RWPE2 (cell line): ENCODE data around the gene MAP3K5.

Experiments used
- ATAC-seq: fragments of 200-7000 bp; cut with Tn5 transposase; 3 replicates; pipeline ENCODE4 v1.9.1; 2021; ENCODE audit warnings: low read depth
- DNase-seq: peaks from one replicate; pipeline ENCODE4 v3.0.0-alpha.2; 2020; ENCODE audit warnings: low spot score
- H3K27ac ChIP-seq: fragments of 450-650 bp; 2 replicates; pipeline ENCODE4 v1.5.1; 2017; ENCODE audit warnings: mild to moderate bottlenecking; ENCODE audit not compliant: poor library complexity, severe bottlenecking
- H3K27me3 ChIP-seq: fragments of 250-450 bp; sonication (Bioruptor Pico); 2 replicates; pipeline ENCODE4 v1.5.1; 2021; ENCODE audit warnings: mild to moderate bottlenecking, moderate library complexity; ENCODE audit not compliant: insufficient read depth, poor library complexity, severe bottlenecking
- H3K36me3 ChIP-seq: fragments of 250-450 bp; sonication (Bioruptor Pico); 2 replicates; pipeline ENCODE4 v1.5.1; 2020; ENCODE audit warnings: low read depth, mild to moderate bottlenecking, moderate library complexity
- H3K4me1 ChIP-seq: fragments of 250-450 bp; sonication (Bioruptor Pico); 2 replicates; pipeline ENCODE4 v1.5.1; 2021; ENCODE audit warnings: mild to moderate bottlenecking, moderate library complexity; ENCODE audit not compliant: insufficient read depth, poor library complexity, severe bottlenecking
- H3K4me3 ChIP-seq: fragments of 250-450 bp; sonication (Bioruptor Pico); 2 replicates; pipeline ENCODE4 v1.5.1; 2021; ENCODE audit warnings: mild to moderate bottlenecking, moderate library complexity; ENCODE audit not compliant: severe bottlenecking
- H3K9me3 ChIP-seq: fragments of 250-450 bp; sonication (Bioruptor Pico); 2 replicates; pipeline ENCODE4 v1.5.1; 2021; ENCODE audit warnings: mild to moderate bottlenecking, moderate library complexity; ENCODE audit not compliant: severe bottlenecking
- TF ChIP-seq, protein P1 (sequence below): fragments of 450-650 bp; IDR thresholded peaks from one replicate; pipeline ENCODE4 v1.5.1; 2017; ENCODE audit warnings: mild to moderate bottlenecking, moderate library complexity; ENCODE audit not compliant: poor library complexity, severe bottlenecking

Gene MAP3K5

DNA sequence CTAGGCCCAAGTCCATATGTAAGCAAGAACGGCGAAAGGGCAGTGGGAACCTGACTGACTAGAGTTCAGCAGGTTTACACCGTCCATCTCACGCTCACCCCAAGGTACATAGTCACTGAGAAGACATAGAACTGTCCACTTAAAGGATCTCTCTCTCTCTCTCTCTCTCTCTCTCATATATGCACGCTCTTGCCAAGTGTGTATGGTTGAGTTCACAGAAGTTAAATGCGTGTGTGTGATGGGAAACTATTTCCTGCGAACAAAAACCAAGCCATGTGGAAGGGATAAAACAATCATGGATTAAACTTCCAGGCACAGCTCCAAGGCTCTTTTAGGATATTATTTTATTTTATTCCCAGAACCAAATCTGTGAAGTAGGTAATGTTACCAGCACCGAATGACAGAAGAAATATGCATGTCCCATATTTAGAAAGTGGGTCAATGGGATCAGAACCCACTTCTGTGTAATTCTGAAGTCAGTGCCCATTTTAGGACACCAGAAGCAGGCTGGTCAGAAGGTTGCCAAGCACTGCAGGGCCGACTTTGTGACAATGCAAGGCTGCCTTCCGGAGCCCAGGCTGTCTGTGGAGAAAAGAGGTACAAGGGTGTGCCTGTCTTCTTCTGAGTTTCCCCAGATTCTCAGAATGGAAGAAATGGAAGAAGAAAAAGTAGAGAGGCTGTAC lies 192.8 kb downstream of the MAP3K5 start:
- DNase-seq (no peak), ATAC-seq (no peak)
- H3K27me3 ChIP-seq: no peaks in the 10 kb centered on the region
- H3K36me3 ChIP-seq: no peaks in the 10 kb centered on the region
- peaks cover under 1% of the 10 kb centered on the region for H3K4me1 ChIP-seq
- no peak overlapping the region for H3K27ac ChIP-seq
- H3K4me3 ChIP-seq: no peak overlapping the region
- TF ChIP-seq, protein P1, sequence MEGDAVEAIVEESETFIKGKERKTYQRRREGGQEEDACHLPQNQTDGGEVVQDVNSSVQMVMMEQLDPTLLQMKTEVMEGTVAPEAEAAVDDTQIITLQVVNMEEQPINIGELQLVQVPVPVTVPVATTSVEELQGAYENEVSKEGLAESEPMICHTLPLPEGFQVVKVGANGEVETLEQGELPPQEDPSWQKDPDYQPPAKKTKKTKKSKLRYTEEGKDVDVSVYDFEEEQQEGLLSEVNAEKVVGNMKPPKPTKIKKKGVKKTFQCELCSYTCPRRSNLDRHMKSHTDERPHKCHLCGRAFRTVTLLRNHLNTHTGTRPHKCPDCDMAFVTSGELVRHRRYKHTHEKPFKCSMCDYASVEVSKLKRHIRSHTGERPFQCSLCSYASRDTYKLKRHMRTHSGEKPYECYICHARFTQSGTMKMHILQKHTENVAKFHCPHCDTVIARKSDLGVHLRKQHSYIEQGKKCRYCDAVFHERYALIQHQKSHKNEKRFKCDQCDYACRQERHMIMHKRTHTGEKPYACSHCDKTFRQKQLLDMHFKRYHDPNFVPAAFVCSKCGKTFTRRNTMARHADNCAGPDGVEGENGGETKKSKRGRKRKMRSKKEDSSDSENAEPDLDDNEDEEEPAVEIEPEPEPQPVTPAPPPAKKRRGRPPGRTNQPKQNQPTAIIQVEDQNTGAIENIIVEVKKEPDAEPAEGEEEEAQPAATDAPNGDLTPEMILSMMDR: no peak
- H3K9me3 ChIP-seq: no peaks in the 10 kb centered on the region

DNA sequence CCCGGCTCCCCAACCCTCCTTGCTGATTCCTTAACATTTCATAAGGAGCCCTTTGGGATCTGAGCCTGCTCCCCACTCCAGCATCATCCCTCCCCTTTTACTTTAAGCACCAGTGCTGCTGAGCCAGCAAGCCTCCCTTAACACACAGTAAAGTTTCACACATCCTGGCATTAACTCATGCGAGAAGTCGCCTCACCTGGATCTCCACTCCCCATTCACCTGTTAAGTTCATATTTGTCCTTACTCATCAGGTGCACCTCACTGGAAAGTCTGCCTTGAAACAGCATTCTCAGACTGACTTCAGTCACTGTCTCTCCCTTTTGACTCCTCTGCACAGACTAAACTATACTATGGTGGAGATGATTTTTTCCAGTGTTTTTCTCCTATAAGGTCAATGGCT lies 194.2 kb downstream of the MAP3K5 start:
- DNase-seq (no peak), ATAC-seq (no peak)
- H3K4me1 ChIP-seq: peaks cover 15% of the 10 kb centered on the region
- no peak overlapping the region for H3K4me3 ChIP-seq
- H3K27ac ChIP-seq: no peak overlapping the region
- H3K27me3 ChIP-seq: no peaks in the 10 kb centered on the region
- no peaks in the 10 kb centered on the region for H3K36me3 ChIP-seq
- TF ChIP-seq, protein P1: no peak
- H3K9me3 ChIP-seq: no peaks in the 10 kb centered on the region

DNA sequence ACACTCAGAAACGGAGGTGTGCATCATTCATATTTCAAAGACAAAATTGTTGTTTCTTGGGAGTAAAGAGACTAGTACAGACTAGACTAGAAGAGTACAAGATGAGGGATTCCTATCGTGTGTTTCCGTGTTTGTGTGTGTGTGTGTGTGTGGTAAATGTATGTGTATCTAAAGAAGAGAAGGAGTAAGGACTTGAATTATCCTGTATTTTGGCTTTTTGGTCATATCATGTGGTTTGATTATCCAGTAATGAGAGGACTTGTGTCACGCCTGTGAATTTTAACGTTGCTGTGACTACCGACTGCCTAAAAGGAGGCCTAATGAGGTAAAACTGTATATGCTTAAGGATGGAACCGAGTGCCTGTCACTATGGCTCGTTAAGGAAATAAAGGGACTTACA lies 197.6 kb downstream of the MAP3K5 start:
- no peaks in the 10 kb centered on the region for H3K27me3 ChIP-seq
- ATAC-seq: no peak
- peak overlapping the region; percentile 68 for H3K27ac ChIP-seq
- no peaks in the 10 kb centered on the region for H3K36me3 ChIP-seq
- TF ChIP-seq, protein P1: no peak
- no peaks in the 10 kb centered on the region for H3K9me3 ChIP-seq
- peaks cover 15% of the 10 kb centered on the region for H3K4me1 ChIP-seq
- no peak for DNase-seq
- no peak overlapping the region for H3K4me3 ChIP-seq

DNA sequence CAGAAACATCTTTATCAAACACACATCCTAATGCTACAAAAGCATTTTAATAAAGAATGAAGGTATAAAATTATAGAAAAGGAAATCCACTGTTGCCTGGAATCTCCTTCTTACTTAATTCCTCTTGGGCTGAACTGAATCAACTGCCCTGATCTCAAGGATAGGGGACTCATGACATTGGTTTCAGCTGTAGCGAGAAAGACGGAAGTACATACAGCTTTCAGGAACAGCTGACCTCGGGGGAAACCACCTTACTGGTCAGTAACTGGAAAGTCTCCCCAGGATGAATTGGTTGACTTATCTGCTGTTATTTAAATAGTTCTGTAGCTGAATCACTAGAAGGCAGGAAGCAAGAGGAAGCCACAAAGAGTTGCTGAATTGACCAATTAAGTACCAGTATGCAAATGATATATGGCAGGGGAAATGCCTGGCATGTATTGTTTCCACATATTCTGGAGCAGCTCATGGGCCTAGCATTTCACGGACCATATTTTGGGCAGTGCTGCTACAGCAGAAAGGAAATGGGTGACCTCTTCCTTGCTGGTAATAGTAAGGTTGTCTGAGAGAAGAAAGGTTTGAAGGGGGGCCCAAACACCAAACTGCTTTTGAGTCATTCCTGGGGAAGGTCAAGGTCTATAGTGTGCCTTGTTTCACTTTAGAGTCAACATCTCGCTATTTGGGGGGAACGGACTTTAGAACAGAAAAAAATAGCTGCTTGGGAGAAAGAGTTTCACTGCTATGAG lies 198.4 kb downstream of the MAP3K5 start:
- Histone ChIP-seq H3K27ac (peak overlapping the region; percentile 68), H3K9me3 (no peaks in the 10 kb centered on the region), H3K4me3 (no peak overlapping the region), H3K36me3 (no peaks in the 10 kb centered on the region), H3K4me1 (peaks cover 15% of the 10 kb centered on the region), H3K27me3 (no peaks in the 10 kb centered on the region)
- peak; percentile 99 for ATAC-seq
- TF ChIP-seq, protein P1: no peak
- peak; percentile 48 for DNase-seq
